ENCODE results near the gene VAV1. TPM values are rescaled to one million over a fixed set of nuclear protein-coding genes. Genes with fewer than 3 reads are reported as not detected.

Gene VAV1
- total and polyA plus RNA-seq, 2 of the 13 experiments (the other 11 are each of a cell fraction or from before 2014, with no cell fraction given) = not detected

DNA sequence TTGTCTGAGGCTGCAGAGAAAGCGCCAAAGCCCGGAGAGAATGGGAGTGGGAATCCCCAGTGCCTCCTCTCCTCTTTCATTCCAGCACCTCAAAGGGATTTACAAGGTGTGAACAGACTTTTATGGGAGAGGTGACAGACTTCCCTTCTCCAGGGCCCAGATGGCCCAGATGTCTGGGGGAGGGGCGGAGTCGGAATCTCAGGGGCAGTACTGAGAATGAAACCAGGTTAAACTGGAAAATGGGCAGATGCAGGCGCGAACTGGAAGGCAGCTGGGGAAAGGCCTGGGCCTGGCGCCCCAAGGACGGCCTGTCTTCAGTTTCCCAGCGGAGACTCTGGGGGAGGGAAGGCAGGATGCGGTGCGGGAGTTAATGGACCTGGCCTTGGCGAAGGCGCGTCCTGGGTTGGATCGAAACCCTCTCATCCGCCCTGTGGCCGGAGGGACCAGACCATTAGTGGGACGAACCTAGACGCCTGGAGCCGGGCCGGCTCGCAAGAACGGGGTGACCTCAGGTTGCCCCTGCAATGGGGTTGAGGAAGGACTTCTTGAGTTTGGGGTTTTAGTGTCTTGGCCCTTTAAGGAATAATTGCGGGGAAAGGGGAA, 33.6 kb upstream of the VAV1 start (continued):
- TF ChIP-seq TEAD3 (CRISPR knock-in tag; optimal IDR thresholded peaks at IDR 0.05; ENCODE audit: borderline replicate concordance) (no peak), ZNF672 (CRISPR knock-in tag; IDR thresholded peaks at IDR 0.05) (no peak), SRSF4 (IDR thresholded peaks at IDR 0.05; ENCODE audit: low read depth, low read length, poor library complexity, severe bottlenecking) (no peak), ZNF670 (CRISPR knock-in tag; IDR thresholded peaks at IDR 0.05; ENCODE audit: borderline replicate concordance) (0 out of 2 replicates have a peak, but pooled peaks have one; percentile 52), ZNF687 (CRISPR knock-in tag; IDR thresholded peaks at IDR 0.05) (peak; percentile 51; the same call in 1 of the 2 replicates), ZFP82 (CRISPR knock-in tag; IDR thresholded peaks at IDR 0.05; ENCODE audit: borderline replicate concordance) (peak; percentile 77; the same call in 1 of the 2 replicates), CHD4 (IDR thresholded peaks at IDR 0.05; ENCODE audit: borderline replicate concordance, low read length) (0 out of 2 replicates have a peak, but pooled peaks have one; percentile 34), PHF21A (CRISPR knock-in tag; IDR thresholded peaks at IDR 0.05) (no peak), MTA1 (CRISPR knock-in tag; IDR thresholded peaks at IDR 0.05; ENCODE audit: borderline replicate concordance) (0 out of 2 replicates have a peak, but pooled peaks have one; percentile 33), ZNF780A (CRISPR knock-in tag; IDR thresholded peaks at IDR 0.05) (no peak), STAT5B (CRISPR knock-in tag; IDR thresholded peaks at IDR 0.05) (no peak), KLF12 (CRISPR knock-in tag; IDR thresholded peaks at IDR 0.05; ENCODE audit: borderline replicate concordance) (peak; percentile 33; the same call in 1 of the 2 replicates), NCOA2 (CRISPR knock-in tag; IDR thresholded peaks at IDR 0.05) (0 out of 2 replicates have a peak, but pooled peaks have one; percentile 6), SP1 (IDR thresholded peaks at IDR 0.05) (no peak), SP1 (CRISPR knock-in tag; IDR thresholded peaks at IDR 0.05) (no peak), ZNF343 (CRISPR knock-in tag; IDR thresholded peaks at IDR 0.05) (no peak)
- TF ChIP-seq, protein P1, sequence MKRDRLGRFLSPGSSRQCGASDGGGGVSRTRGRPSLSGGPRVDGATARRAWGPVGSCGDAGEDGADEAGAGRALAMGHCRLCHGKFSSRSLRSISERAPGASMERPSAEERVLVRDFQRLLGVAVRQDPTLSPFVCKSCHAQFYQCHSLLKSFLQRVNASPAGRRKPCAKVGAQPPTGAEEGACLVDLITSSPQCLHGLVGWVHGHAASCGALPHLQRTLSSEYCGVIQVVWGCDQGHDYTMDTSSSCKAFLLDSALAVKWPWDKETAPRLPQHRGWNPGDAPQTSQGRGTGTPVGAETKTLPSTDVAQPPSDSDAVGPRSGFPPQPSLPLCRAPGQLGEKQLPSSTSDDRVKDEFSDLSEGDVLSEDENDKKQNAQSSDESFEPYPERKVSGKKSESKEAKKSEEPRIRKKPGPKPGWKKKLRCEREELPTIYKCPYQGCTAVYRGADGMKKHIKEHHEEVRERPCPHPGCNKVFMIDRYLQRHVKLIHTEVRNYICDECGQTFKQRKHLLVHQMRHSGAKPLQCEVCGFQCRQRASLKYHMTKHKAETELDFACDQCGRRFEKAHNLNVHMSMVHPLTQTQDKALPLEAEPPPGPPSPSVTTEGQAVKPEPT (CRISPR knock-in tag; IDR thresholded peaks at IDR 0.05; ENCODE audit: low read depth) = 0 out of 2 replicates have a peak, but pooled peaks have one; percentile 51
- TF ChIP-seq, protein P2, sequence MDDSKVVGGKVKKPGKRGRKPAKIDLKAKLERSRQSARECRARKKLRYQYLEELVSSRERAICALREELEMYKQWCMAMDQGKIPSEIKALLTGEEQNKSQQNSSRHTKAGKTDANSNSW (CRISPR knock-in tag; IDR thresholded peaks at IDR 0.05; ENCODE audit: borderline replicate concordance) = no peak
- TF ChIP-seq, protein P3, sequence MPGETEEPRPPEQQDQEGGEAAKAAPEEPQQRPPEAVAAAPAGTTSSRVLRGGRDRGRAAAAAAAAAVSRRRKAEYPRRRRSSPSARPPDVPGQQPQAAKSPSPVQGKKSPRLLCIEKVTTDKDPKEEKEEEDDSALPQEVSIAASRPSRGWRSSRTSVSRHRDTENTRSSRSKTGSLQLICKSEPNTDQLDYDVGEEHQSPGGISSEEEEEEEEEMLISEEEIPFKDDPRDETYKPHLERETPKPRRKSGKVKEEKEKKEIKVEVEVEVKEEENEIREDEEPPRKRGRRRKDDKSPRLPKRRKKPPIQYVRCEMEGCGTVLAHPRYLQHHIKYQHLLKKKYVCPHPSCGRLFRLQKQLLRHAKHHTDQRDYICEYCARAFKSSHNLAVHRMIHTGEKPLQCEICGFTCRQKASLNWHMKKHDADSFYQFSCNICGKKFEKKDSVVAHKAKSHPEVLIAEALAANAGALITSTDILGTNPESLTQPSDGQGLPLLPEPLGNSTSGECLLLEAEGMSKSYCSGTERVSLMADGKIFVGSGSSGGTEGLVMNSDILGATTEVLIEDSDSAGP (CRISPR knock-in tag; IDR thresholded peaks at IDR 0.05; ENCODE audit: borderline replicate concordance) = peak; percentile 99; the same call in 1 of the 2 replicates
- TF ChIP-seq, protein P4, sequence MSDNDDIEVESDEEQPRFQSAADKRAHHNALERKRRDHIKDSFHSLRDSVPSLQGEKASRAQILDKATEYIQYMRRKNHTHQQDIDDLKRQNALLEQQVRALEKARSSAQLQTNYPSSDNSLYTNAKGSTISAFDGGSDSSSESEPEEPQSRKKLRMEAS (IDR thresholded peaks at IDR 0.05) = 0 out of 2 replicates have a peak, but pooled peaks have one; percentile 23
